BE2C (cell line): ENCODE measurements around the gene BZW2.
A peak's percentile ranks its signal among the peaks of the same experiment; 100 is the strongest.

Source experiments
- DNase-seq: peaks from one replicate; pipeline ENCODE4 v3.0.0-alpha.2; 2020
- H3K27me3 ChIP-seq: fragments of 250-450 bp; sonication (Bioruptor Pico); 2 replicates; pipeline ENCODE4 v1.5.1; 2020; ENCODE audit warnings: mild to moderate bottlenecking
- H3K36me3 ChIP-seq: fragments of 250-450 bp; sonication (Bioruptor Pico); 2 replicates; pipeline ENCODE4 v1.5.1; 2020; ENCODE audit warnings: mild to moderate bottlenecking
- H3K4me1 ChIP-seq: fragments of 250-450 bp; sonication (Bioruptor Pico); 2 replicates; pipeline ENCODE4 v1.5.1; 2020
- H3K4me3 ChIP-seq: 2 replicates; pipeline ENCODE4 v1.5.1; 2011; ENCODE audit warnings: low read depth, low read length
- H3K9me3 ChIP-seq: fragments of 250-450 bp; sonication (Bioruptor Pico); 2 replicates; pipeline ENCODE4 v1.5.1; 2020
- CTCF ChIP-seq: IDR thresholded peaks from 2 replicates; pipeline ENCODE4 v1.5.1; 2012; ENCODE audit warnings: mild to moderate bottlenecking, low read depth, low read length

The BZW2 gene

DNA sequence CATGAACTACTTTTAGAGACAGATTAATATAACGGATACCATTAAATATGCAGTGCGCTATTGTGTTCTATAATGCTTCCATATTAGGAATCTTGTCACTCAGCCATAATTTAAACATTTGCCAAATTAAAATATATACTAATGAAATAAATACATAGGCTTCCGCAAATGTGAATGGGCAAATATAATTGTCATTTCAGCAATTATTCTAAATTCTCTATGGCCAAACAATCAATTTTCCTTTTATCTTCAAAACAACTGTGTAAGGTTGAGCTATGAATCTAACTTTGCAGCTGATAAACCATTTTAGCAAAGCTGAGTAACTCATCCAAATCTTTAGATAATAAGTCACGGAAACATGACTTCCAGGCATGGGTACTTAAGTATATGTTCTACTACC lies 86.8 kb downstream of the BZW2 start:
- DNase-seq, result no peak
- TF ChIP-seq CTCF, result no peak
- H3K9me3 ChIP-seq, result no peaks in the 10 kb centered on the region
- no peak overlapping the region for H3K4me3 ChIP-seq
- H3K4me1 ChIP-seq, result no peaks in the 10 kb centered on the region
- H3K27me3 ChIP-seq, result no peaks in the 10 kb centered on the region; the same call in 1 of the 2 replicates
- no peaks in the 10 kb centered on the region for H3K36me3 ChIP-seq

- Histone ChIP-seq H3K4me1 (no peaks in the 10 kb centered on the region), H3K4me3 (no peak overlapping the region), H3K27me3 (no peaks in the 10 kb centered on the region; the same call in 1 of the 2 replicates), H3K9me3 (no peaks in the 10 kb centered on the region), H3K36me3 (no peaks in the 10 kb centered on the region)
- TF ChIP-seq CTCF, result no peak
- no peak for DNase-seq
These were observed 88.3 kb downstream of the BZW2 start for GRCh38 chr7:16734148-16734726.

GRCh38 chr7:16735020-16735419 lies 89.0 kb downstream of the BZW2 start:
- Histone ChIP-seq H3K9me3 (no peaks in the 10 kb centered on the region), H3K4me3 (no peak overlapping the region), H3K36me3 (no peaks in the 10 kb centered on the region), H3K27me3 (no peaks in the 10 kb centered on the region), H3K4me1 (no peaks in the 10 kb centered on the region)
- no peak for DNase-seq
- no peak for TF ChIP-seq CTCF

- no peaks in the 10 kb centered on the region for H3K9me3 ChIP-seq
- no peaks in the 10 kb centered on the region for H3K36me3 ChIP-seq
- H3K4me1 ChIP-seq, result peaks cover 8% of the 10 kb centered on the region; the same call in 1 of the 2 replicates
- no peak for DNase-seq
- no peaks in the 10 kb centered on the region for H3K27me3 ChIP-seq
- TF ChIP-seq CTCF, result no peak
- H3K4me3 ChIP-seq, result no peak overlapping the region
These were observed 92.2 kb downstream of the BZW2 start for GRCh38 chr7:16738011-16738688.

- no peaks in the 10 kb centered on the region for H3K9me3 ChIP-seq
- peak; percentile 59 for DNase-seq
- peaks cover 12% of the 10 kb centered on the region for H3K4me1 ChIP-seq
- no peak for TF ChIP-seq CTCF
- no peaks in the 10 kb centered on the region for H3K27me3 ChIP-seq
- H3K4me3 ChIP-seq, result no peak overlapping the region
- H3K36me3 ChIP-seq, result no peaks in the 10 kb centered on the region
These were observed 94.1 kb downstream of the BZW2 start for GRCh38 chr7:16739863-16740622.

GRCh38 chr7:16740623-16740953 lies 94.6 kb downstream of the BZW2 start:
- H3K4me1 ChIP-seq, result peaks cover 14% of the 10 kb centered on the region
- no peak overlapping the region for H3K4me3 ChIP-seq
- no peaks in the 10 kb centered on the region for H3K9me3 ChIP-seq
- H3K36me3 ChIP-seq, result no peaks in the 10 kb centered on the region
- no peaks in the 10 kb centered on the region for H3K27me3 ChIP-seq
- DNase-seq, result no peak
- no peak for TF ChIP-seq CTCF
